Astrocyte (in vitro differentiated cells and primary cell): ENCODE results near the gene WDSUB1. TPM values are rescaled to one million over a fixed set of nuclear protein-coding genes. Genes with fewer than 3 reads are reported as not detected.

Experiments
- DNase-seq: peaks from one replicate; pipeline ENCODE4 v3.0.0-alpha.2; 2010; ENCODE audit warnings: low read depth
- FAIRE-seq: peaks from 2 replicates; lab custom pipeline; 2011; peaks lifted over from hg19 to GRCh38; lab: Jason Lieb, UNC
- H2AFZ ChIP-seq: 2 replicates; pipeline ENCODE4 v1.6.0; 2012; ENCODE audit warnings: low read depth, low read length, inconsistent platforms
- H3K27ac ChIP-seq: 2 replicates; pipeline ENCODE4 v1.5.1; 2011; ENCODE audit warnings: low read depth, low read length, inconsistent platforms
- H3K27me3 ChIP-seq: 2 replicates; pipeline ENCODE4 v1.6.0; 2011; ENCODE audit warnings: low read length, inconsistent platforms; ENCODE audit not compliant: insufficient read depth
- H3K36me3 ChIP-seq: 2 replicates; pipeline ENCODE4 v1.5.1; 2011; ENCODE audit warnings: low read length, inconsistent platforms; ENCODE audit not compliant: insufficient read depth
- H3K4me1 ChIP-seq: 2 replicates; pipeline ENCODE4 v1.5.1; 2011; ENCODE audit warnings: low read length, inconsistent platforms; ENCODE audit not compliant: insufficient read depth
- H3K4me2 ChIP-seq: 2 replicates; pipeline ENCODE4 v1.6.0; 2012; ENCODE audit warnings: low read length, inconsistent platforms
- H3K4me3 ChIP-seq: 2 replicates; pipeline ENCODE4 v1.5.1; 2011; ENCODE audit warnings: low read depth, mild to moderate bottlenecking, low read length, inconsistent platforms; ENCODE audit not compliant: insufficient read depth
- H3K79me2 ChIP-seq: 2 replicates; pipeline ENCODE4 v1.6.0; 2012; ENCODE audit warnings: mild to moderate bottlenecking, low read length, inconsistent platforms; ENCODE audit not compliant: insufficient read depth
- H3K9ac ChIP-seq: 2 replicates; pipeline ENCODE4 v1.6.0; 2012; ENCODE audit warnings: mild to moderate bottlenecking, low read length, inconsistent platforms
- H3K9me3 ChIP-seq: 2 replicates; pipeline ENCODE4 v1.5.1; 2012; ENCODE audit warnings: low read depth, mild to moderate bottlenecking, low read length, inconsistent platforms; ENCODE audit not compliant: insufficient read depth
- H4K20me1 ChIP-seq: 2 replicates; pipeline ENCODE4 v1.6.0; 2012; ENCODE audit warnings: low read length, inconsistent platforms; ENCODE audit not compliant: insufficient read depth
- H3K27ac Mint-ChIP-seq: one replicate; pipeline ENCODE4 v1.8.0; 2021; ENCODE audit warnings: mild to moderate bottlenecking, mixed read lengths; ENCODE audit not compliant: unreplicated experiment
- H3K27me3 Mint-ChIP-seq: one replicate; pipeline ENCODE4 v1.8.0; 2021; ENCODE audit warnings: low read depth, mixed read lengths; ENCODE audit not compliant: unreplicated experiment
- H3K36me3 Mint-ChIP-seq: one replicate; pipeline ENCODE4 v1.8.0; 2021; ENCODE audit warnings: low read depth, mixed read lengths; ENCODE audit not compliant: unreplicated experiment
- H3K4me1 Mint-ChIP-seq: one replicate; pipeline ENCODE4 v1.8.0; 2021; ENCODE audit warnings: low read depth, mixed read lengths; ENCODE audit not compliant: unreplicated experiment
- H3K4me3 Mint-ChIP-seq: one replicate; pipeline ENCODE4 v1.8.0; 2021; ENCODE audit warnings: mild to moderate bottlenecking, moderate library complexity, mixed read lengths; ENCODE audit not compliant: unreplicated experiment
- H3K9me3 Mint-ChIP-seq: one replicate; pipeline ENCODE4 v1.8.0; 2021; ENCODE audit warnings: mild to moderate bottlenecking, mixed read lengths; ENCODE audit not compliant: unreplicated experiment
- EZH2 ChIP-seq: IDR thresholded peaks from 2 replicates; pipeline ENCODE4 v1.6.1; 2012; ENCODE audit warnings: mild to moderate bottlenecking, low read length, inconsistent platforms; ENCODE audit not compliant: insufficient read depth
- total RNA-seq: library from RNA; stranded (reverse); gene quantifications from 2 replicates; pipeline ENCODE4 v1.2.1, GENCODE V29; 2021
- TF ChIP-seq, protein P1 (sequence below): IDR thresholded peaks from 2 replicates; pipeline ENCODE4 v1.5.1; 2011; ENCODE audit warnings: low read depth, mild to moderate bottlenecking, inconsistent platforms, low read length, moderate library complexity; ENCODE audit not compliant: insufficient read depth

WDSUB1 gene
- total RNA-seq, 1 donor from 2014 or later: 5.4 TPM

GRCh38 chr2:159215116-159215515 is 71.4 kb downstream of the WDSUB1 start:
- DNase-seq: no peak
- no peak overlapping the region for H3K4me3 Mint-ChIP-seq

DNA sequence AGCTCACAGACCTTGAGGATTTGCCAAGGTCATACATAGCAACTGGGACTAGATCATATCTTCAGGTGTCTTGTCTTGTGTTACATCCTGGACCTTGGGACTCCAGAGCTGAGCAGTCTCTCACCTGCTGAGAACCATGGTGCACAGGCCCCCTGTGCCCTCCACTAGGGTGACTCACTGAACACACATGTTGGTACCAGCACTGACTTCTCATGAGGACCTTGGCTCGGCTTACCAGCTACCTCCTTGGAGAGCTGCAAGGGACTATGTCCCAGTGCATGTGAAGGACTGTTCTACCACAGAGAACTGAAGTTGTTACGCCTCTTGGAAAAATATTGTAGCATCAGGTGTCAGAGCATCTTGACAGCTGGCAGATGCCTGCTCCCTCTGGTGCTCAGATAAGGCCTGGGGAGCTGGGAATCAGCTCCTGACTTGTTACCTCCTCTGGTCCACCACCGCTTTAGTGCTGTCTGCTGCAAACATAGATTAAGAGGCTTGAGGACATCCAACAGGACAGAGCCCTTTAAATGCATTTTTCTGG is 72.1 kb downstream of the WDSUB1 start:
- Histone ChIP-seq H2AFZ (no peak overlapping the region), H3K79me2 (peaks cover 4% of the 10 kb centered on the region), H3K9ac (no peak overlapping the region), H3K9me3 (no peaks in the 10 kb centered on the region), H3K36me3 (peaks cover 26% of the 10 kb centered on the region), H4K20me1 (peaks cover 30% of the 10 kb centered on the region), H3K4me2 (no peak overlapping the region), H3K4me1 (peaks cover 10% of the 10 kb centered on the region), H3K27ac (no peak overlapping the region), H3K4me3 (no peak overlapping the region), H3K27me3 (no peaks in the 10 kb centered on the region)
- Mint-ChIP-seq H3K27me3 (no peaks in the 10 kb centered on the region), H3K4me3 (no peak overlapping the region), H3K4me1 (peaks cover 26% of the 10 kb centered on the region), H3K9me3 (no peaks in the 10 kb centered on the region), H3K27ac (no peak overlapping the region), H3K36me3 (peaks cover 56% of the 10 kb centered on the region)
- FAIRE-seq (no peak), DNase-seq (no peak)
- TF ChIP-seq, protein P1, sequence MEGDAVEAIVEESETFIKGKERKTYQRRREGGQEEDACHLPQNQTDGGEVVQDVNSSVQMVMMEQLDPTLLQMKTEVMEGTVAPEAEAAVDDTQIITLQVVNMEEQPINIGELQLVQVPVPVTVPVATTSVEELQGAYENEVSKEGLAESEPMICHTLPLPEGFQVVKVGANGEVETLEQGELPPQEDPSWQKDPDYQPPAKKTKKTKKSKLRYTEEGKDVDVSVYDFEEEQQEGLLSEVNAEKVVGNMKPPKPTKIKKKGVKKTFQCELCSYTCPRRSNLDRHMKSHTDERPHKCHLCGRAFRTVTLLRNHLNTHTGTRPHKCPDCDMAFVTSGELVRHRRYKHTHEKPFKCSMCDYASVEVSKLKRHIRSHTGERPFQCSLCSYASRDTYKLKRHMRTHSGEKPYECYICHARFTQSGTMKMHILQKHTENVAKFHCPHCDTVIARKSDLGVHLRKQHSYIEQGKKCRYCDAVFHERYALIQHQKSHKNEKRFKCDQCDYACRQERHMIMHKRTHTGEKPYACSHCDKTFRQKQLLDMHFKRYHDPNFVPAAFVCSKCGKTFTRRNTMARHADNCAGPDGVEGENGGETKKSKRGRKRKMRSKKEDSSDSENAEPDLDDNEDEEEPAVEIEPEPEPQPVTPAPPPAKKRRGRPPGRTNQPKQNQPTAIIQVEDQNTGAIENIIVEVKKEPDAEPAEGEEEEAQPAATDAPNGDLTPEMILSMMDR: no peak
- TF ChIP-seq EZH2: no peak

More at GRCh38 chr2:159215116-159215515, 71.4 kb downstream of the WDSUB1 start:
- Histone ChIP-seq H3K4me3 (no peak overlapping the region), H3K79me2 (peaks cover 4% of the 10 kb centered on the region), H3K9me3 (no peaks in the 10 kb centered on the region), H3K4me2 (no peak overlapping the region), H3K4me1 (peaks cover 10% of the 10 kb centered on the region), H3K27me3 (no peaks in the 10 kb centered on the region), H3K36me3 (peaks cover 30% of the 10 kb centered on the region), H3K27ac (no peak overlapping the region), H4K20me1 (peaks cover 30% of the 10 kb centered on the region), H2AFZ (no peak overlapping the region), H3K9ac (no peak overlapping the region)
- no peak overlapping the region for H3K27ac Mint-ChIP-seq
- TF ChIP-seq, protein P1: no peak
- no peak for TF ChIP-seq EZH2
- FAIRE-seq: no peak
- peaks cover 57% of the 10 kb centered on the region for H3K36me3 Mint-ChIP-seq
- no peaks in the 10 kb centered on the region for H3K27me3 Mint-ChIP-seq
- H3K9me3 Mint-ChIP-seq: no peaks in the 10 kb centered on the region
- peaks cover 21% of the 10 kb centered on the region for H3K4me1 Mint-ChIP-seq

DNA sequence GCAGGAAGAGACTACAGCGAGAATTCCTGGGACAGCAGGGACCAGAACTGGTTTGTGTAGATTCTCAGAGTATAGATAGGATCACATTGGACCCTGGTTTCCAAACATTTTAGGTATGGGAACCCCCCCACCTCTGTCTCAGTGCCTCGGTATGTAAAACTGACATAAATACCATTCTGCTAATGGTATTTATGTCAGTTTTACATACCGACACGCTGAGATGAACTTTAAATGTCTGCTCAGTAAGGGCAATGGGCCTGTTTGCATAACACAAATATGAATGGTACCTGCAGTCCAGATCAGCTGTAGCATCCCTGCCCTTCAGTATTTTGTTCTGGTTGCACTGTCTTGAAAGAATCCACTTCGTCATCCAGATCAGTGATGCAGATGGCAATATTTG is 73.2 kb downstream of the WDSUB1 start:
- no peak for TF ChIP-seq EZH2
- TF ChIP-seq, protein P1: no peak

More for the DNA sequence above, 73.2 kb downstream of the WDSUB1 start:
- DNase-seq: no peak
- Mint-ChIP-seq H3K4me1 (peaks cover 26% of the 10 kb centered on the region), H3K27me3 (no peaks in the 10 kb centered on the region), H3K9me3 (no peaks in the 10 kb centered on the region), H3K27ac (no peak overlapping the region), H3K4me3 (no peak overlapping the region), H3K36me3 (peaks cover 49% of the 10 kb centered on the region)
- Histone ChIP-seq H3K36me3 (peaks cover 18% of the 10 kb centered on the region), H3K9me3 (no peaks in the 10 kb centered on the region), H3K27ac (no peak overlapping the region), H3K27me3 (no peaks in the 10 kb centered on the region), H3K9ac (no peak overlapping the region), H3K4me1 (peaks cover 10% of the 10 kb centered on the region), H3K4me3 (no peak overlapping the region), H2AFZ (no peak overlapping the region), H3K4me2 (no peak overlapping the region), H3K79me2 (peaks cover 4% of the 10 kb centered on the region), H4K20me1 (peaks cover 27% of the 10 kb centered on the region)
- no peak for FAIRE-seq
